Fibroblast of the aortic adventitia (primary cell): ENCODE data around the gene SLC38A4. TPM values are rescaled to one million over a fixed set of nuclear protein-coding genes. Genes with fewer than 3 reads are reported as not detected.

Experiments
- DNase-seq: peaks from one replicate; pipeline ENCODE4 v3.0.0-alpha.2; 2010; ENCODE audit warnings: low read depth
- H3K4me3 ChIP-seq: 2 replicates; pipeline ENCODE4 v1.5.1; 2011; ENCODE audit warnings: low read depth, mild to moderate bottlenecking, control low read depth, low read length, moderate library complexity
- CTCF ChIP-seq: IDR thresholded peaks from 2 replicates; pipeline ENCODE4 v1.5.1; 2011; ENCODE audit warnings: mild to moderate bottlenecking, low read length, control low read depth, inconsistent platforms; ENCODE audit not compliant: insufficient read depth
- total RNA-seq: library from RNA; depleted of rRNA; stranded (reverse); fragments of >200 nt; gene quantifications from 2 replicates; pipeline ENCODE4 v1.2.3, GENCODE V29; 2012; ENCODE audit warnings: low replicate concordance

Gene SLC38A4
- total RNA-seq, 1 donor, result 4.6 TPM

GRCh38 chr12:46771268-46771827, 54.4 kb downstream of the SLC38A4 start:
- no peak for TF ChIP-seq CTCF
- H3K4me3 ChIP-seq, result no peak overlapping the region
- DNase-seq, result peak; percentile 41

GRCh38 chr12:46770501-46771183, 55.2 kb downstream of the SLC38A4 start:
- DNase-seq, result peak; percentile 64
- no peak overlapping the region for H3K4me3 ChIP-seq
- TF ChIP-seq CTCF, result no peak

- no peak for TF ChIP-seq CTCF
- no peak for DNase-seq
- H3K4me3 ChIP-seq, result no peak overlapping the region
Measured at GRCh38 chr12:46764005-46764404, 61.8 kb downstream of the SLC38A4 start.

- DNase-seq, result no peak
- TF ChIP-seq CTCF, result no peak
- H3K4me3 ChIP-seq, result no peak overlapping the region
Measured at GRCh38 chr12:46763230-46763629, 62.6 kb downstream of the SLC38A4 start.

GRCh38 chr12:46754550-46754949, 71.2 kb downstream of the SLC38A4 start:
- no peak for TF ChIP-seq CTCF
- no peak overlapping the region for H3K4me3 ChIP-seq
- DNase-seq, result no peak

- no peak for TF ChIP-seq CTCF
- no peak for DNase-seq
- no peak overlapping the region for H3K4me3 ChIP-seq
Measured at GRCh38 chr12:46752396-46752795, 73.4 kb downstream of the SLC38A4 start.

GRCh38 chr12:46751173-46751572, 74.6 kb downstream of the SLC38A4 start:
- no peak overlapping the region for H3K4me3 ChIP-seq
- TF ChIP-seq CTCF, result no peak
- no peak for DNase-seq
